ENCODE results near the gene ADCY9. TPM values are rescaled to one million over a fixed set of nuclear protein-coding genes. Genes with fewer than 3 reads are reported as not detected.

The ADCY9 gene
- total and polyA plus RNA-seq, 8 donors = 6.6 to 20.9 (median 18.0) TPM

- H3K4me3 ChIP-seq = no peak overlapping the region
- FAIRE-seq (no peak), ATAC-seq (no peak), DNase-seq (no peak)
- no peaks in the 10 kb centered on the region for H3K4me1 ChIP-seq
- TF ChIP-seq, protein P1, sequence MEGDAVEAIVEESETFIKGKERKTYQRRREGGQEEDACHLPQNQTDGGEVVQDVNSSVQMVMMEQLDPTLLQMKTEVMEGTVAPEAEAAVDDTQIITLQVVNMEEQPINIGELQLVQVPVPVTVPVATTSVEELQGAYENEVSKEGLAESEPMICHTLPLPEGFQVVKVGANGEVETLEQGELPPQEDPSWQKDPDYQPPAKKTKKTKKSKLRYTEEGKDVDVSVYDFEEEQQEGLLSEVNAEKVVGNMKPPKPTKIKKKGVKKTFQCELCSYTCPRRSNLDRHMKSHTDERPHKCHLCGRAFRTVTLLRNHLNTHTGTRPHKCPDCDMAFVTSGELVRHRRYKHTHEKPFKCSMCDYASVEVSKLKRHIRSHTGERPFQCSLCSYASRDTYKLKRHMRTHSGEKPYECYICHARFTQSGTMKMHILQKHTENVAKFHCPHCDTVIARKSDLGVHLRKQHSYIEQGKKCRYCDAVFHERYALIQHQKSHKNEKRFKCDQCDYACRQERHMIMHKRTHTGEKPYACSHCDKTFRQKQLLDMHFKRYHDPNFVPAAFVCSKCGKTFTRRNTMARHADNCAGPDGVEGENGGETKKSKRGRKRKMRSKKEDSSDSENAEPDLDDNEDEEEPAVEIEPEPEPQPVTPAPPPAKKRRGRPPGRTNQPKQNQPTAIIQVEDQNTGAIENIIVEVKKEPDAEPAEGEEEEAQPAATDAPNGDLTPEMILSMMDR (IDR thresholded peaks at IDR 0.05) = no peak
- no peaks in the 10 kb centered on the region for H3K27me3 ChIP-seq
- H3K27ac ChIP-seq = no peak overlapping the region
- 95% methylated on average over 9 of the region's 9 CpGs for WGBS, 2 donors
- no peaks in the 10 kb centered on the region for H3K9me3 ChIP-seq
- peaks cover 0 to 8% (median 3%) of the 10 kb centered on the region in 3 donors for H3K36me3 ChIP-seq
- intact Hi-C loops (cut with DNase I) = no loop called here
Measured at GRCh38 chr16:3971261-3971660, 145.0 kb downstream of the ADCY9 start.

- H3K4me3 ChIP-seq = no peak overlapping the region
- intact Hi-C loops (cut with DNase I) = no loop called here
- ATAC-seq (no peak), DNase-seq (no peak), FAIRE-seq (no peak)
- no peak overlapping the region for H3K27ac ChIP-seq
- peaks cover 0 to 3% (median 0%) of the 10 kb centered on the region in 3 donors for H3K36me3 ChIP-seq
- WGBS, 2 donors = 79 to 84% methylated on average over 8 of the region's 8 CpGs
- TF ChIP-seq, protein P1 (IDR thresholded peaks at IDR 0.05) = no peak
- no peaks in the 10 kb centered on the region for H3K27me3 ChIP-seq
- no peaks in the 10 kb centered on the region for H3K4me1 ChIP-seq
- no peaks in the 10 kb centered on the region for H3K9me3 ChIP-seq
Measured at GRCh38 chr16:3968551-3968950, 147.7 kb downstream of the ADCY9 start.

DNA sequence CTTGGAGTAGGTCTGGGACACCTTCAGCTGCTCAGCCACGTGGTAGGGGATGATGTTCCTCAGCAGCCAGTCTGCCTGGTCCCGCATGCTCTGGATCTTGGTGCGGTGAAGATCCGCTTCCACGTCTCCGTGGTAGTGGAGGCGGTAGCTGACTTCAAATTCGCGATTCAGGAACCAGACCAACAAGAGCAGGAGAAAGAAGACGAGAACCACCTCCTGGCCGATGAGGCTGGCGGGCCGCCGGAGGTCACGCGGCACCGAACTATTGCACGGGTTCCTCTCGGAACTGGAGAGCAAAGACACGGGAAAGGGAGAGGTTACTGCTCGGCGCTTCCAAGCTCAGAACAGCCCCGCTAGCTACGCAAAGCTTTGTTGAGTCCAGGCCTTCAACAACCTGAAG lies 149.6 kb downstream of the ADCY9 start:
- TF ChIP-seq, protein P1 (IDR thresholded peaks at IDR 0.05) = no peak
- Histone ChIP-seq H3K27ac (no peak overlapping the region), H3K36me3 (peaks cover 0 to 3% (median 0%) of the 10 kb centered on the region in 3 donors), H3K4me1 (no peaks in the 10 kb centered on the region), H3K9me3 (no peaks in the 10 kb centered on the region), H3K27me3 (no peaks in the 10 kb centered on the region), H3K4me3 (no peak overlapping the region)
- 95 to 98% methylated on average over 24 of the region's 24 CpGs for WGBS, 2 donors
- no peak for ATAC-seq
- intact Hi-C loops (cut with DNase I) = no loop called here
- DNase-seq = no peak
- no peak for FAIRE-seq

GRCh38 chr16:3965781-3966582 lies 150.3 kb downstream of the ADCY9 start:
- peaks cover 0 to 5% (median 0%) of the 10 kb centered on the region in 3 donors for H3K4me1 ChIP-seq
- 94 to 96% methylated on average over 50 of the region's 50 CpGs for WGBS, 2 donors
- no peak for DNase-seq
- no peaks in the 10 kb centered on the region for H3K27me3 ChIP-seq
- TF ChIP-seq, protein P1 (IDR thresholded peaks at IDR 0.05) = no peak
- H3K4me3 ChIP-seq = no peak overlapping the region
- no peak for ATAC-seq
- H3K27ac ChIP-seq = no peak overlapping the region
- intact Hi-C loops (cut with DNase I) = no loop called here
- H3K36me3 ChIP-seq = peaks cover 0 to 3% (median 0%) of the 10 kb centered on the region in 3 donors
- FAIRE-seq = no peak
- no peaks in the 10 kb centered on the region for H3K9me3 ChIP-seq

DNA sequence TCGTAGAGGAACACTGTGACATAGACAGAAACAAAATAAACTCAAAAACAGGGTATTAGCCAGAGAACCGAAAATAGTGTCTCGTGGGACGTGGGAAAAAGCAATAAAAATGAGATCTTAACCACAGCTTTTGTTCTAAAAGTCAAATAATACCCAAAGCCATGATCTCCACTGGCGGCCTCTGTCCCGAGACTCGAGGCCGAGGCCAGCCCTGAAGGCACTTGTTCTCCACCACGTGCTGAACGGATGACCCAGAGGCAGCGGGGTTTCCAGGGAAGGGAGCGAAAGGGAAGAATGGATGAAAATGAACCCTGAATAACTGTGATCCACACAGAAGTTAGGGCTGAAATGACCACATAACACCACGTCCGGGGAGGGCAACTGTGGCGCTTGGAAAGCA lies 150.9 kb downstream of the ADCY9 start:
- WGBS, 2 donors = 92 to 97% methylated on average over 15 of the region's 15 CpGs
- TF ChIP-seq, protein P1 (IDR thresholded peaks at IDR 0.05) = no peak
- no peaks in the 10 kb centered on the region for H3K27me3 ChIP-seq
- H3K27ac ChIP-seq = no peak overlapping the region
- FAIRE-seq = no peak
- intact Hi-C loops (cut with DNase I) = no loop called here
- peaks cover 0 to 5% (median 0%) of the 10 kb centered on the region in 3 donors for H3K4me1 ChIP-seq
- DNase-seq = no peak
- ATAC-seq = no peak
- H3K36me3 ChIP-seq = peaks cover 0 to 3% (median 0%) of the 10 kb centered on the region in 3 donors
- H3K4me3 ChIP-seq = no peak overlapping the region
- H3K9me3 ChIP-seq = no peaks in the 10 kb centered on the region
